Nephron (organoid): ENCODE measurements around the gene AKAP9.
"Not testable (repeated sequence)": the region's sequence is repeated elsewhere in the genome, so short reads cannot be mapped to it uniquely, and the experiment has no call there.

Experiments used
- H3K27ac Mint-ChIP-seq, 3 experiments: 2 replicates each; pipeline ENCODE4 v1.8.0; 2020; ENCODE audit warnings: mixed read lengths in 3 of 3, mild to moderate bottlenecking in 2 of 3, moderate library complexity in 1 of 3
- H3K27me3 Mint-ChIP-seq: 2 replicates; pipeline ENCODE4 v1.8.0; 2021; ENCODE audit warnings: low read depth, mild to moderate bottlenecking, moderate library complexity, mixed read lengths
- H3K36me3 Mint-ChIP-seq: 2 replicates; pipeline ENCODE4 v1.8.0; 2020; ENCODE audit warnings: low read depth, mixed read lengths
- H3K4me1 Mint-ChIP-seq: 2 replicates; pipeline ENCODE4 v1.8.0; 2020; ENCODE audit warnings: mixed read lengths
- H3K4me3 Mint-ChIP-seq, 3 experiments: 2 replicates each; pipeline ENCODE4 v1.8.0; 2020; ENCODE audit warnings: mild to moderate bottlenecking in 3 of 3, mixed read lengths in 3 of 3, moderate library complexity in 2 of 3
- H3K9me3 Mint-ChIP-seq: 2 replicates; pipeline ENCODE4 v1.8.0; 2020; ENCODE audit warnings: mixed read lengths
- CTCF ChIP-seq, 3 experiments: fragments of 200-600 bp; sonication (generic); IDR thresholded peaks; one replicate each; pipeline ENCODE4 v1.5.0; 2021; ENCODE audit warnings: antibody characterized with exemption in 3 of 3; ENCODE audit not compliant: unreplicated experiment in 3 of 3

The AKAP9 gene

DNA sequence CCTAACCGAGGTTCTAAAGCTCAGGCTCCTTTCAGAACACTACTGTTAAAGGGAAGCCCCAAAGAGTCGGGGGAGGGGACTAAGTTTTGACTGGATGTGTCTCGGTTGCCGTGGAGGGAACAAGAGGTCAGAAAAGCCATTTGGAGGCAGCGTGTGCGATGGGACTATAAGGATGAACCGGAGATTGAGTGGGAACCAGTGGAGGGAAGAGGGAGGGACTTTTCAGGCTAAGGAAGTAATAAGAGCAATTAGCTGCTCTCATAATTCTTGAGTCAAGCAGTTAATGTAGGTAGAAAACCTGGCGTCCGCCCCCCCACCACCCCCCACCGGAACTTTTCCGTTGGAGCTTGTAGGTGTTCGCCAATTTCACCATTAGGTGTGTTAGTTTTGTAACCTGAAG is 491 bp upstream of the AKAP9 start:
- H3K27ac Mint-ChIP-seq, result peak overlapping the region; percentile 93 to 98 (median 98)
- no peak for TF ChIP-seq CTCF (IDR thresholded peaks at IDR 0.05; ENCODE audit: unreplicated experiment in 3 of 3)
- peak overlapping the region; percentile 97 to 98 (median 98) for H3K4me3 Mint-ChIP-seq
- H3K36me3 Mint-ChIP-seq, result no peaks in the 10 kb centered on the region
- H3K27me3 Mint-ChIP-seq, result no peaks in the 10 kb centered on the region
- no peaks in the 10 kb centered on the region for H3K9me3 Mint-ChIP-seq
- peaks cover 21% of the 10 kb centered on the region for H3K4me1 Mint-ChIP-seq

DNA sequence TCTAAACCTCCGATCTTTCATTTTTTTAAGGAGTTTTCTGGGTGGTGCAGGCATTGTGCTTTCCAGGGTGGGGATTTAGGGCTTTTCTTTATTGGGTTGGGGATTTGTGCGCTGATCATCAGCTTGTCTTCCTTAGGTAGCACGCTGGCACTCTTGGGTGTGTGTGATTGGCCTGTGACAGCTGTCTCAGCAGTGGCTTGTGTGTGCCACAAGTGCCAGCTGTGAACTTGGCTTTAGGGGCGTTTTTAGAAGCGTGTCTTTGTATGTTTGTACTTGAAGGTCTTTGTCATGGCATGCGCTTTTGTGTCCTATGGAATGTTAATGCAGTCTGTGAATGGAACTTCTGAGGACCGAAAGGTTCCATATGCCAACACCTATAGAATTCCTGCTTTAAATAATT is 788 bp downstream of the AKAP9 start:
- H3K4me3 Mint-ChIP-seq, result peak overlapping the region; percentile 97 to 98 (median 98)
- H3K9me3 Mint-ChIP-seq, result no peaks in the 10 kb centered on the region
- H3K4me1 Mint-ChIP-seq, result peaks cover 30% of the 10 kb centered on the region
- peaks cover 2% of the 10 kb centered on the region for H3K36me3 Mint-ChIP-seq
- H3K27ac Mint-ChIP-seq, result peak overlapping the region; percentile 93 to 98 (median 98)
- no peaks in the 10 kb centered on the region for H3K27me3 Mint-ChIP-seq
- TF ChIP-seq CTCF (IDR thresholded peaks at IDR 0.05; ENCODE audit: unreplicated experiment in 3 of 3), result no peak

DNA sequence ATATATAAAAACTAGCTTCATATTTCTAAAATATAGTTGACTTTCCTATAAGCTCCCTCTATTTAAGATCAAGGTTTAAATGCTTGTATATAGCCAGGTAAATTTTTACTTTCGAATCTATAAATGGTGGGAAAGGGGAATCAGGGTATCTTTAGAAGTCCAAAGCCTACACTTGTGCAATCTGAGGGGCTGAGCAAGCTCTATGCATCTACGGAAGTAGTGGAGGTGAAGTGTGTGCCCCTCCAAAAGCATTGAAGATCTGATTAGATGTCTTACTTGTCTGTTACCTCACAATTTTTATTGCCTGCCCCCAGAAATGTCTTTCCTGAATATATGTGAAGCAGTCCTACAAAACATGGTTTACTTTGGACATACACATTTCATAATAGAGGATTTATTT is 1.6 kb downstream of the AKAP9 start:
- Mint-ChIP-seq H3K36me3 (peaks cover 10% of the 10 kb centered on the region), H3K27me3 (no peaks in the 10 kb centered on the region), H3K9me3 (no peaks in the 10 kb centered on the region), H3K27ac (peak overlapping the region; percentile 93 to 98 (median 98)), H3K4me1 (peaks cover 32% of the 10 kb centered on the region), H3K4me3 (peak overlapping the region; percentile 97 to 98 (median 98))
- TF ChIP-seq CTCF (IDR thresholded peaks at IDR 0.05; ENCODE audit: unreplicated experiment in 3 of 3), result no peak

GRCh38 chr7:91944970-91945369 is 4.3 kb downstream of the AKAP9 start:
- peak overlapping the region in 1 of 3 experiments; percentile 39 for H3K4me3 Mint-ChIP-seq
- peaks cover 33% of the 10 kb centered on the region for H3K4me1 Mint-ChIP-seq
- not testable (repeated sequence) for H3K27me3 Mint-ChIP-seq, H3K9me3 Mint-ChIP-seq
- H3K36me3 Mint-ChIP-seq, result peaks cover 16% of the 10 kb centered on the region
- H3K27ac Mint-ChIP-seq, result peak overlapping the region in 1 of 3 experiments; percentile 54

- Mint-ChIP-seq H3K36me3 (peaks cover 16% of the 10 kb centered on the region), H3K4me3 (peak overlapping the region in 2 of 3 experiments; percentile 7 to 34), H3K4me1 (peaks cover 35% of the 10 kb centered on the region), H3K27ac (peak overlapping the region in 1 of 3 experiments; percentile 54), H3K9me3 (no peaks in the 10 kb centered on the region), H3K27me3 (no peaks in the 10 kb centered on the region)
- TF ChIP-seq CTCF (IDR thresholded peaks at IDR 0.05; ENCODE audit: unreplicated experiment in 3 of 3), result no peak
Observed at GRCh38 chr7:91945476-91945875, 4.8 kb downstream of the AKAP9 start.

- Mint-ChIP-seq H3K9me3 (no peaks in the 10 kb centered on the region), H3K27ac (no peak overlapping the region), H3K4me3 (no peak overlapping the region), H3K36me3 (peaks cover 16% of the 10 kb centered on the region), H3K27me3 (no peaks in the 10 kb centered on the region), H3K4me1 (peaks cover 38% of the 10 kb centered on the region)
- no peak for TF ChIP-seq CTCF (IDR thresholded peaks at IDR 0.05; ENCODE audit: unreplicated experiment in 3 of 3)
Observed at GRCh38 chr7:91946549-91946948, 5.9 kb downstream of the AKAP9 start.
